HPDE6-E6E7 (cell line): ENCODE data around the gene TMEM242.

ENCODE experiments used
- DNase-seq: peaks from one replicate; pipeline ENCODE4 v3.0.0; 2011; ENCODE audit warnings: missing footprints; ENCODE audit errors: extremely low spot score

The TMEM242 gene

DNA sequence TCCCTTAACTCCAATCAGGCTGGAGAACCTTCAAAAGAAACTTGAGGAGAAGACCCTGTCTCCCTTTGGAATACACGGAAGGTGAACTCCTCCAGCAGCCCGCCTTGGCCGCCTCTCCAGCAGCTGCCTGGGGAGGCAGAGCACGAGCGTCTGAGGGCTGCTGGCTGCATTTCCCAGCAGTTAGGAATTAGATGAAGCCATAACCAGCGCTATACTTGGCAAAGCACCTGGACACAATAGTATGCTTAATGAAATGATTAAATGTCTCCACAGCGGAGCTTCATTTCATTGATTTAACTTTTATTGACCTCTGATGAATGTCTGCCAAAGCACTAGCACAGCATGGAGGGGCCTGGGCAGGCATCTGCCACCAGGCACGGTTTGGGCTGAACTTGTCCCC lies 73.5 kb downstream of the TMEM242 start:
- DNase-seq: no peak

DNA sequence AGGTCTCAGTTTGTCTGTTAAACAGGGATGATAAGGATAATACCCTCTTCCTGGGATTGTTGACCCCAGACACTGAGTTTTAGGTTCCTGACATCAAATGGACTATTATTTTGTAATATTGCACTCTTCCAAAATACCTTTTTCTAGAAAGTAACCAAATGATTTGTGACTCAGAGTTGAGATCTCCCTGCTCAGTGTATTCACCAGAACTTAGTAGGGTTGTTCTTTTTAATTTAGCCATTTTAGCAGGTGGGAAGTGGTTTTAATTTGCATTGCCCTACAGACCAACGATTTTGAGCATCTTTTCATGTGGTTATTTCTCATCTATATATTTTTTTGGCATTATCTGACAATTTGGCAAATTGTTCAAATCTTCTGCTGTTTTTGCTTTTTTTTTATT lies 75.1 kb downstream of the TMEM242 start:
- DNase-seq: no peak

DNA sequence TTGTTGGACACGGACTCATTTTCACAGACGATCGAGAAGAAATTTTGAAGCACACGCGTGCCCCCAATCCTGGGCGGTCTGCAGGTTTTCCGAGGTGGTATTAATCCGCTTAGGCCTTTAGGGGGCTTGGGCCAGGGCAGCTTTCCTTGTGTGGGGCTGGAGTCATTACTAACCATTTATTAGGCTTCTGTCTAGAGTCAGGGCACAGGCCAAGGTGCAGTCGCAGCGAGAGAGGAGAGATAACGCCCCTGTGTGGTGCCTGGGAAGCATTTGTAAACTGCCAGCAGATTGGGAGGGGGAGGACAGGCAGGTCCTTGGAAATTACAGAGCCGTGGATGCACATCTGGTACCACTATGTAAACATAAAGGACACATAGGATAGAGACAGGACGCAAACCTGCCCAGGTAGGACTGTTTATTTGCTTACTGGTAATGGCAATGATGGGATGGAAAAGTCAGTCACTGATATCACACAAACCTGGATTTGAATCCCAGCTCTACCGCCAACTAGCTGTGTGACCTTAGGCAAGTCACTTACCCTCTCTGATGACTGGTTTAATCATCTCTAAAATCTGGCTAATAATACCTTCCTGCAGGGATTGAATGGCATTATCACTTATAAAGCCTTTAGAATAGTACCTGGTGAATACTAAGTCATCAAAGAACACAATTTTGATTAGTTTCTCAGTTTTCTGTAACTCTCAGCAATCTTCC lies 76.4 kb downstream of the TMEM242 start:
- no peak for DNase-seq

DNA sequence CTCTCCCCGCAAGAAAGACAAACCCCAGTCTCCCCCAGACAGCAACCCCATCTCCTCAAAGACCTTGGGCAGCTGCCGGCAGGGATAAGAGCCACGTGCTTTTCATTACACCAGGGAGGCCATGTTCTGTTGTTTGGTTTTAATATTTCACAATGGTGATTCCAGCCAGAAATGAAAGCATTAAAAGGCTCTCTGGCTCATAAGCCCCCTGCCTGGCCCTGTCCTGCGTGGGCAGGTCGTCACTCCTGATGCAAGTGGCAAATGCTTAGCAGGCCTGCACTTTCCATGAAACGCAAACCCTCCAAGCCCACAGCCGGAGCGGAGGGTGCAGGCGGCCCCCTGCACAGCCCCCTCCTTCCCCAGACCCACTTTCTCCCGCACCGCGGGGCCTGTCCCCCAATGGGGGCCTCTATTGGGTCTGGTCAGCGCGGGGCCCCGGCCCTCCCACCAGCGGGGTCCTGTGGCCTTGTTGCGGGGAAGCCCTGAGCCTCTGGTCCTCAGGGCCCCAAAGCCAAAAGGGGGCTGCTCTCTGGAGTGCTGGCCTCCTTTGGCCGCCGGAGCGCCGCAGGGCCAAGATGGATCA lies 77.2 kb downstream of the TMEM242 start:
- DNase-seq: no peak

DNA sequence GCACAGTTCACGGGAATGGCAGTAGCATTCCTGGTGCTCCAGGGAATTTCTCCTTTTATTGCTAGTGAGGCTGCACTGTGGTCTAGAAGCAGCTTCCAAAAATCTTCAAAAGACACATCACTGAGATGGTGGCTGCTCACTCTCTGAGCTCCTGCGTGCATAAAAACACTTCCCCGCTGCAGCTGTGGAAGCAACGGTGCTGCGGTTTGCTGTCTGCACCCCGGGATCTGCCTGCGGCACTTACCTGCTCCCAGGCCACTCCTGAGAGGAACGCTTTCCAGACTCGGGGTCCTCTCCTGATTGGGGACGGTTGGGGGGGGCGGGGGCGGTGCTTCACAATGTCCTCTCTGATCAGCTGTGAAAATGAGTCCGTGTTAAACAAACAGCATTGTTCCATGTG lies 77.9 kb downstream of the TMEM242 start:
- DNase-seq: no peak

DNA sequence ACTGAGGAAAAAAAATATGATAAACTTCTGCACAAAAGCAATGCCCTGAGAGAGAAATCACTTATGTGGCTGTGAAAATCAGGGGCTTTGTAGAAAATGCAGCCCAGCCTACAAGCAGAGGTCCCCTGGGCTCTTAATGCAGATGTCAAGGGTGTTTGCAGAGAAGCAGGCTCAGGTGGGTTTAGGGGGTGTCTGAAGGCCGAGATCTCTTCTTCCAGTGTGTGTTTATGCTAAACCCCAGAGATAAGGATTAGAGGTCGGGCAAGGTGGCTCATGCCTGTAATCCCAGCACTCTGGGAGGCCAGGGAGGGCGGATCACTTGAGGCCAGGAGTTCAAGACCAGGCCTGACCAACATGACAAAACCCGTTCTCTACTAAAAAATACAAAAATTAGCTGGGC lies 78.5 kb downstream of the TMEM242 start:
- DNase-seq: no peak

DNA sequence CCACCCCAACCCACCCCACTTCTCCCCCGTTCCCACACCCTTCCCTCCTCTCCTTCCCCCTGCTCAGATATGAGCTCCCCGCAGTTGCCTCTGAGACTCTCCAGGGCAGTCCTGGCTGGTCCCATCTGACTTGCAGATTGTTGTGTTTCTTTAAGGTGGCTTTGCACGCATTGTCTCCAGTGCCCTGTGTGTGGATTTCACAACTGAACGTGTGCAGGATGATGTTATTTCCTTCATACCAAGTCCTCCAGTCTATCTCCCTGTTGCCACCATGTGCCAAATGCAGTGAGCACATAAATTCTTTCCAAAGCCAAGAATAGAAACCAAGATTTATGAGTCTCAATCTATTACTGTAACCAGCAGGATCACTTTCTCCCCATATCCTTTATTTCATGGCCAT lies 79.1 kb downstream of the TMEM242 start:
- DNase-seq: no peak

DNA sequence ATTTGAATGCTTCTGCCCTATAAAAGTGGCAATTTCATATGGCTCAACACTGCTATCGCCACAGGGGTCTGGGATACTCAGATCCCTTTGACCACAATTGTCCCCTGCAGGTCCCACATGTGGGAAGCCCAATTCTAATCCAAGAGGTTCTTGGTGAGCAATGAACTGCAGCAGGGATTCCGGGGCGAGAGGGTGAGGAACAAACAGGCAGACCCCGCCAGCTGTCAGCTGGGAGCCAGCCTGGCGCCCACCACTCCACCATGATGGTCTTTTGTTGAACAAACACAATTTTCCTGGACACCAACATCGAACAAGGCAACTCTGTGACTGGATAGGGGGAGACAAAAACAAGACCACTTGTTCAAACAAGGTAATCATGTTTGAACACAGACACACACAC lies 80.5 kb downstream of the TMEM242 start:
- no peak for DNase-seq

DNA sequence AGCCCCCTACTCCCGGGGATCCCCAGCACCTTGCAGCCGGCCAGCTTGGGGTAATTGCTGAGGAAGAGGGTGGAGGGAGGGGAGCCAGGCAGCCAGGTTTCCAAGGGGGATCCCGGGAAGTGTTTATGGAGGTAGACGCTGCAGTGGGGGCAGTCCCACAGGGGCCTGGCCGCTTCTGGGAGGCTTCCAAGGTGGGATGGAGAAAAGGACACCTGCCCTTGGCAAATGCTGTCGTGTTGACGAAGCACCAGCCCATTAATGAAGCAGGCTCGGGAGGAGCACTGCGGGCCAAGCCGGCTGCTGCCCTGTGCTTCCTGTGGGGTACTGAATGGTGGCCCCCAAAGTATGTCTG lies 82.4 kb downstream of the TMEM242 start:
- no peak for DNase-seq

DNA sequence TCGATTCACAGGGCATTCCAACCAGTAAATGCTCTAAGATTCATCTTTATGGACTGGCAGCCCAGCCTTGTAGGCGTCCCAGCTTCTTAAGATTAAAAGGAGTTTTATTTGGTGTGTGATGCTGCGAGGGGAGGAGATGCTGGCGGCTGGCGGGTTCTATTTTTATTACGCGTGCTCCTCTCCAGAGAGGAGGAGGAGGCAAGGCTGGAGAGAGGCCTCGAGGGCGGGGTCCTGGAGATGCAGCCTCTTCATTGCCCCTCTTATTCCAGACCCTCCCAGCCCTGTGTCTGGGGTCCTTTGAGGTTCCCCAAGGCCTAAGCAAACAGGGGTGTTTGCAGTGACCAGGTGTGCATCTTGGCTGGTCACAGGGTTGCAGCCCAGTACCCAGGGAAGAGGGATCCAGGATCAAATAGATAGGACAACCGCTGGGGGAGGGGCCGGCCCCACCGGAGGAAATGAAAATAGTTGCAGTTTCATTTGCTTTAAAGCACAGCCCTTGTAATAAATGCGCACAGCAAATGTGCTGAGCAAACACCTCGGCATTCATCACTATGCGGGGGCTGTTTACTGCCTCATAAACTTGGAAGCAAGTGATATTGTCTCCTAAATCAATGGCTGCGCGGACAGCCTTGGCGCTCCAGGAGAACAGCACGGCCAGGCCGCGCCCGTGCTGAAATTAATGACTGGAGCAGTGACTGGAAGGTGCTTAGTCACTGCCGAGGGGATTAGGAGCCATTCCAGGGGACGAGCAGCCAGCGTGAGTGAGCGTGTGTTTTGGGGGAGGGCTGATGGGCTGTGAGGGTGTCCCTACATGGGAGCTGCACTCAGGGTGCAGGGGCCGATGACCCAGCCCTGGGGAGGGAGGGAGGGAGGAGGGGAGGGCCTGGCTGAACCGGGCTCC lies 83.0 kb downstream of the TMEM242 start:
- no peak for DNase-seq

DNA sequence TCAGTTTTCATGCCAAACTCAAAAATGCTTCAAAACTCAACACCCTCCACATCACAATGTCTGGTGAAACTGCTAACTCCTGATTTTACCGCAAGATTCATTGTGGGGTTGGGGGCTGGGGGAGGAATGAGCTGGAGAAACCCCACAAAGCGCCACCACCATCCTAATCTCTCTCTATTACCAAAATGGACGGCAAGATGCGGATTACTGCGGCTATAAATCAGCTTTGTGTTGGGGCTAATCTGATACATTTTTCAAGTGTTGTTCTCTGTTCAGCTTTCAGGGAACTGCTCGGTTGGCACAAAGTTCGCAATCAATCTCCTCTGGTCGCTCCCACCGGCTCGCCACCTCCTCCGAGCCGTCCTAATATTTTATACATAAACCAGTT lies 83.7 kb downstream of the TMEM242 start:
- DNase-seq: no peak
